Neural progenitor cell (in vitro differentiated cells): ENCODE results near the gene PEAR1.

Experiments used
- CTCF ChIP-seq: fragments of 200-600 bp; sonication (generic); IDR thresholded peaks from 2 replicates; pipeline ENCODE4 v1.5.1; 2017; ENCODE audit warnings: antibody characterized with exemption, mild to moderate bottlenecking
- EZH2 ChIP-seq: fragments of 200-600 bp; sonication (generic); IDR thresholded peaks from 2 replicates; pipeline ENCODE4 v1.6.1; 2017; ENCODE audit warnings: antibody characterized with exemption, mild to moderate bottlenecking, moderate library complexity
- EZH2phosphoT487 ChIP-seq: fragments of 200-600 bp; sonication (generic); IDR thresholded peaks from 2 replicates; pipeline ENCODE4 v1.6.1; 2017; ENCODE audit warnings: antibody characterized with exemption

GRCh38 chr1:156844102-156844501, 49.4 kb upstream of the PEAR1 start:
- TF ChIP-seq CTCF (no peak), EZH2 (no peak), EZH2phosphoT487 (no peak)
